DMS 273 (cell line): Measurements from ENCODE around the gene UBTD1.
"Not testable (repeated sequence)": the region's sequence is repeated elsewhere in the genome, so short reads cannot be mapped to it uniquely, and the experiment has no call there.

Experiments used
- DNase-seq: peaks from one replicate; lab custom pipeline; 2025; ENCODE audit not compliant: unreplicated experiment; lab: John Stamatoyannopoulos, UW

Gene UBTD1

DNA sequence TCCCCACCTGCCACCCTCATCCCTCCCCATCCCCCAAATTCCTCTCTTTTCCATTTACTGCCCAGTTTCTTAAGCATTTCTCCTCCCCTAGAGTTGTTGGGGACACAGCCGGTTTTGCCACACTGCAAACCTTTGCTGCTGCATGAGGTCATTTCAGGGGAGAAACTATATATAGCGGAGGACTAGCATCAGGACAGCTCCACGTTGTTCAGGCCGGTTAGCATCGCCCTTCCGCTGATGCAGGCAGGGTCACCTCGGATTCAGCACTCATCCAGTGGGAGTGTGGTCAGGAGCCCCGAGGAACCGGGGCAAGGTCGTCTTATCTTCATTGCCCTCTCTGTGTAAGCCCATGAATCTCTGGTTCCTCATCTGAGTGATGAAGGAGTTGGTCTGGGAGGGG is 15.6 kb downstream of the UBTD1 start:
- DNase-seq = no peak

DNA sequence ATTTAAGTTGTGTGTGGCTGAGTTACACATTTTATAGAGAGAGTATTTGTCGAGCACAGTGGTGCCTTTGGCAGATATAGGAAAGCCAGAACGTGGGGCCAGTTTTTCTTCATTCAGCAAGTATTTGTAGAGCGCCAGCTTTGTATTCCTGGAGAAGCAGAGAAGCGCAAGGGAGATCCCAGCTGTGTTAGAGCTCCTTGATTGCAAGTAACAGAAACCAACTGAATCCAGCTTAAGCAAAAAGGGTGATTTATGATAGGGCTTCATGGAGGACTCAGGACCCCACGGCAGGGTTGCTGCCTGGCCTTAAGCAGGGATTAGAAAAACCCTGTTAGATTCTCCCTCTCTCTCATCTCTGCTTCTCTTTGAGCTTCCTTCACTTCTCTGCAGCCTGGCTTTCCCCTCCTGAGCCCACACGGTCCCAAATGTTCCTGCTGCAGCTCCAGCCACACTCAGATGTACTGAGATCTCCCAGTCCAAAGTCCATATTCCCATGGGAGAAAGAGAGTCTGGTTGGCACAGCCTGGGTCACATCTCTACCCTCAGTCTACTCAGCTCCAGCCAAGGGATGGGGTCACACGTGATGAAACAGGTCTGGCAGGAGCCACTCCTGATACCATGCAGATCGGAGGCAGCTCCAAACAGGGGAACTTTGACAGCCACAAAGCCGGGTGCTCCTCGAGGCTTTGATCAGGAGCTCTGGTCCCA is 16.7 kb downstream of the UBTD1 start:
- no peak for DNase-seq

DNA sequence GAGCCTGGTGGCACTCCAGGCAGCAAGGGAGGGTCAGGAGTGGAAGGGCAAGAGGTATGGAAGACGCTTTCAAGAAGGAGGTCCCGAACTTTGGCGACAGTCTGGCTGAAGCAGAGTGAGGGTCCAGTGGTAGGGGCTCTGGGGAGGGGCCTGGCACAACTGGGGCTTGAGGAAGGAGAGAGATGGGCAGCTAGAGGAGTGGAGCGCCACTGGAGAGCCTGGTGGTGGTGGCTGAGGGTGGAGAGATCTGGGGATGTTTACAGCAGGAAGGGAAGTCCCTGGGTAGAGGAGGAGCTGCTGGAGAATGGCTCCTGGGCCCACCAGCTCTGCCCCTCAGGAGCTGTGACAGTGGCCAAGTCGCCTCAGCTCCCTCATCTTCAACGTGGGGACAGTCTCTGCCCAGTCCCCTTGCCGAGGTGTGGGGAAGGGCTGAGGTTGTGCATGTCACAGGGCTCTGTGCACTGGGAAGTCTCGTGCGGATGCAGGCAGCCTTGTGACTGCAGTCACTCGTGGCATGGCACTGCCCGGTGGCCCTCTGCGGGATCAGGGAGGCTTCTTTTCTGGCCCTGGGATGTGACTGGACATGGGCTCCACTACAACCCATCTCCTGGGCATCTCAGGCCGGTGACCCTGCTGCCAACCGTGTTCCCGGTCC is 18.5 kb downstream of the UBTD1 start:
- no peak for DNase-seq

DNA sequence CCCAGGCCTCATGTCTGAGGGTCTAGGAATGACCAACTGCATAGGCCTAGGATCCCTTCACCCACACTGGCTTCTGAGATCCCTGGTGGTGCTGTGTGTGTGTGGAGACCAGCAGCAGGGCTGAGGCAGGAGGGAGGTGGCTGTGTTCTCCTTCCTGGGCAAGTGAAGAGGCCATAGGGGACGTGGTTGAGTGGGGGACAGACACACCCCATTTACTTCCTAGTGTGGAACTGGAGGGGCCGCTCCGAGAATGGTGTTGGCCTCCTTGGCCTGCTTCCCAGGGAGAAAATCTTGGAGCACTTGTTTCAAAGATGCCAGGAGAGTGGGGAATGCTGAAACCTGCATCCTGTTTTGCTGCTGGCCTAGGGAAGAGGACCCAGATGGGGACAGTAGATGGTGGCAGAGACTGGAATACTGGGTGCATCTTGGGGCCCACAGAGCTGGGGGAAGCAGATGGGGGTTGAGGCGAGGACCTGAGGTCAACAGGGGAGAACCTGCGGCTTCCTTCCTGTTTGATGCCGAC is 19.1 kb downstream of the UBTD1 start:
- no peak for DNase-seq

DNA sequence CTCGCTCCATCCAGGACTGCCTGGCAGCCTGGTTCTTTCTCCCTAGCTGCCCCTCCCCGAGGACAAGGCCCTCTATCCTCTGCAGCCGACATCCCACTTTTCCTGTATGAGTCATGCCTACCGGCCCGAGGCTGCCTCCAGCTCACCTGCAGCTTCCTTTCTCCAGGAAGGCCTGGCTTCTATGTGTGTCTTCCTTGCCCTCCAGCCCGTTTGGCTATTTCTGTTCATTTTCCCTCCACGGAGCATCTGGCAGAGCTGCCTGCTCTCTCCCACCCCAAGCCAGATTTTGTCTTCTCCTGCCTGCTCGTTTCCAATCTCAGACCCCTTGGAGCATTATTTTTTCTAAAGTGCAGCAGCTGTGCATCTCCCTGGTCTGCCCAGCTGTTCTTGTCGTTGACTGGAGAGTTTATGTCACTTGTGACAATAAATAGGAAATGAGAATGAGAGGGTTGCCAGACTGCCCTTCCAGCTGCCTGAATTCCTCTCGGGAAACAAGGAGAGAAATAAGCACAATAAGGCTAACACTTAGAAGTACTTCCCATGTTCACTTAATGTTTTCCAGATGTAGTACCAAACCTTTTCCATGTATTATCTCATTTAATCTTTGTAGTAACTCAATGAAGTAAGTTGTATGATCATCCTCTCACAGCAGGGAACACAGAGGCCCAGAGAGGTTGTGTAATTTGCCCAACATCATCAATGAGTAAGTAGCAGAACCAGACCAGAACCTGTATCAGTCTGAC is 19.7 kb downstream of the UBTD1 start:
- peak; percentile 55 for DNase-seq

DNA sequence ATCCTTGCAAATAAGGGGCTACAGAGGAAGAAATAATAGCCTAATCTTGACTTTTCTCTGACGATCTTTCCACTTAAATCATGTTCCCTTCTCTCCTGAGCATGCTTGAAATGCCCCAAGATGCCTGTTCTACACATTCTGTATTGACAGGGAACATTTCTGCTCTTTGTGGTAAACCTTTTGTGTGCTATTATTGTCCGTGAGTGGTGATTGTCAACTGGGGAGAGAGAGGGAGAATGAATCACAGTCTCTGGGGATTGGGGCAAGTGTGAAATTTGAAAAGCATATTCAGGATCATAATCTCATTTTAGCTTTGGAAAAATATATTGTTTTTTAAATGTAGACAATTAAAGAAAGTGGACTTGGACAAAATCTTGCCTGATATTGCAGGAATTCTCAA is 20.6 kb downstream of the UBTD1 start:
- DNase-seq = no peak

DNA sequence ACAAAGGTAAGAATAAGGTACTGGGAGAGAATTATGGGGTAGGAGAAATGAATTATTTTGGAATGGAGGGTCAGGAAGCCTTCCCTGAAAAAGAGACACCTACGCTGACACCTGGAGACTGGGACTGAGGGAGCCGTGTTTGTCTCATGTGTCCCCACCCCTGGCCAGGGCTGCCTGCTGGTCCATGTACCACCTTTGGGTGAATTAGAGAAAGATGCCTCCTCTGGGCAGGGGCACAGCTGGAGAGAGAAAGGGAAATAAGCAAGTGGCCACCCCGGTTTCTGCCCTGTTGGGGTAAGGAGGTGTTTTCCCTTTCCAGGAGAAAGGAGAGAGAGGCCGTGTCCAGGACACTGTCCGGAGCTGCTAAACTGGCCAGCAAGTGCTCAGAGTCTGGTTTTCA is 21.8 kb downstream of the UBTD1 start:
- DNase-seq = no peak

DNA sequence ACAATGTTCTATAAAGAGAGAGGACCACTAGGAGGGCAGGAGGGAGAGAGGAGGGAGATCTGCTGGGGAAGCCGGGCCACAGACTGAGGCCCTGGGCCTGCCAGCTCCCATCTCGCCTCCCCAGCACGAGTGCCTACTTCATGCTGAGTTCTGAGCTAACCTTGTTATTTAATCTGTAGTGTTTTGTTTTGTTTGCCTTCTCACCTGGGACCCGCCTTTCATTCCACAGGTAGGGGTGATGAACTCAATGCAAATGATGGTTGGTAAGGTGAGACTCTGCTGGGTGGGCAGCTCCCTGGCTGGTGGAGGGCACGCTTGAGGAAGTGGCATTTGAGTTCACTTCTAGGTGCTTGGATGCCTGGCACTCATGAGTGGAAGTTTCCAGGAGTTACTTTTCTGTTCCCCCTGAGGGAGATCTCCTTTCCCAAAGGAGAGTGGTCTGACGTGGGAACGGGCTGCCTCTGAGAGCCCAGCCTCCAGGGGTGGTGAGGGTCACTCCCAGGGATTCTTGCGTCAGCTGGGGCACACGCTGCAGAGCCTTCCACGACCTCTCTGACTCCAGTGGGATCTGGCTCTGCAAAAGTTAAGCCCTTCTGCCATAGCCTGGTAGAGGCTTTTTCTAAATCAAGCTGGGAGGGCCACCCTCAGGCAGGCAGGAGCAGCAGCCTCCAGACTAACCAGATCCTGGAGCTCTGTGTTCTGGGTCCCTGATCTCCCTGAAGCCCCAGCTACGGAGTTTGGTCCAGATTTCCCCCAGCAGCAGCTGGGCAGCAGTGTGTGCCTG is 22.4 kb downstream of the UBTD1 start:
- DNase-seq = no peak

DNA sequence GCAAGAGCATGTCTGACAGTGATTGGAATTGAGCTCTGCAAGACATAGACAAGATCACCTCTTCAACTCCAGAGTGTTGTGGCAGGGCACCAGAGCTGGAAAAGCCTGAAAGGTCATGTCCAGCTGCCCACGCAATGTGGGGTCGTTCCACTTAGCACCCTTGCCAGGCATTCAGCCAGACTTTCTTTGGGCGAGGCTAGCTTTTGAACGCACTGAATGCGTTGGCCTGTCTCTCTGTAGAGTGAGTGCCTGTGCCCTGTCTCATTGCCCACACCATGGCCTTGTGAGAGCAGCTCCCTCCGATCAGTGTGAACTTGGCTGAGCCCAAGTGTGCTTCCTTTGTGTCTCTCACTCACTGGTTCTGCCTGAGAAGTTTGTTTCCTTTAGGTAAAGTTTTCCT is 23.3 kb downstream of the UBTD1 start:
- no peak for DNase-seq

DNA sequence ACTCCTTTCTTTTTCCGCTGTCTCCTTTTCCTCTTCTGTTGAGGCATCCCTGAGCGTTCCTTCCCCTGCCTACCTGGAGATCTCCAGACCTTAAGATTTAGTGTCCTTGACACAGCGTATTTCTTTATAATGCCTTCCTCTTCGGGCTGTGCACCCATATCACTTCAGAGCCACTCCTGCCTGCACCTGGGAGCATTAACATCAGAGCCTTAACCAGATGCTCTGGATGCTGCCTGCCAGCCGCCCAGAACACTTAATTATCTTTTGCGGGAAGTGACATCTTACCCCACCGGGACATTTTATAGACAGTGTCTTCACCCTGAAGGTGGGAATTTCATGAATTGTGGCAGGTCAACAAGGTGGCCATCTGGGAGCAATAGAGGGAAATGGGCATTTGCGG is 24.2 kb downstream of the UBTD1 start:
- no peak for DNase-seq

DNA sequence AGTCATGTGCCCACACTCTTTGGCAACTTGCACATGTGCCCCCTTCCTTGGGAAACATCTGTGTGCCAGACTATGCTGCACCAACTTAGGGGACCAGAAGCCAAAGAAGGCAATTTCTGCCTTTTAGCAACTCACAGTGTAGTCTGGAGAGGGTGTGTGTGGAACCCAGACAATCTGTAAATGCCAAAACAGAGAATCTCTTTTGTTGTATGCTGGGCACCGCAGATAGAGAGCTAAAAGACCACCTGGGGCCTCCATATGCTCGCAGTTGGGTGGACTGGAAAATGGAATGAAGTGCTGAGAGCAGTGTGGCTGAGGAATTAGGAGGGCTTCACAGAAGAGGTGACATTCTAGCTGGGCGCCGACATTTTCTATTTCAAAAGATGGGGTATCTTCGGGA is 26.4 kb downstream of the UBTD1 start:
- DNase-seq = no peak

DNA sequence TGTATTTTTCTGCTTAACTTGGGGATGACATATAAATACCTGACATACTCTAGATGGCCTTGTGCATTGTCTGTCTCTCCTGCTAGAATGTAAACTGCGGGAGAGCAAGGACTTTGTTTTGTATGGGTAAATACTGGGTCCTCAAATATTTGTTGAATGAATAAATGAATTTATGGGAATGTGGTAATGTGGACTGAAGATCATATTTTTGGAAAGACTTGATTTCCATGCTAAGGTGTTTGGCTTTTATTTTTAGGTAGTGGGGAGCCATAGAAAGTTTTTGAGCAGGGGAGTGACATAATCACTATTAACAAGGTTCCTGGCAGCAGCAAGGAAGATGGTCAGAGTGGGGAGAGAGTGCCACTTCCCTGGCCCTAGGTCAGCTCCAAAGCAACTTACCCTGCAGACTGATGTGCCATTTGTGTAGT is 27.0 kb downstream of the UBTD1 start:
- no peak for DNase-seq

DNA sequence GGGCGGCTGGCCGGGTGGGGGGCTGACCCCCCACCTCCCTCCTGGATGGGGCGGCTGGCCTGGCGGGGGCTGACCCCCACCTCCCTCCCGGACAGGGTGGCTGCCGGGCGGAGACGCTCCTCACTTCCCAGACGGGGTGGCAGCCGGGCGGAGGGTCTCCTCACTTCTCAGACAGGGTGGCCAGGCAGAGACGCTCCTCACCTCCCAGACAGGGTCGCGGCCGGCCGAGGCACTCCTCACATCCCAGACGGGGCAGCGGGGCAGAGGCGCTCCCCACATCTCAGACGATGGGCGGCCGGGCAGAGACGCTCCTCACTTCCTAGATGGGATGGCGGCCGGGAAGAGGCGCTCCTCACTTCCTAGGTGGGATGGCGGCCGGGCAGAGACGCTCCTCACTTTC is 30.2 kb downstream of the UBTD1 start:
- DNase-seq = not testable (repeated sequence)

DNA sequence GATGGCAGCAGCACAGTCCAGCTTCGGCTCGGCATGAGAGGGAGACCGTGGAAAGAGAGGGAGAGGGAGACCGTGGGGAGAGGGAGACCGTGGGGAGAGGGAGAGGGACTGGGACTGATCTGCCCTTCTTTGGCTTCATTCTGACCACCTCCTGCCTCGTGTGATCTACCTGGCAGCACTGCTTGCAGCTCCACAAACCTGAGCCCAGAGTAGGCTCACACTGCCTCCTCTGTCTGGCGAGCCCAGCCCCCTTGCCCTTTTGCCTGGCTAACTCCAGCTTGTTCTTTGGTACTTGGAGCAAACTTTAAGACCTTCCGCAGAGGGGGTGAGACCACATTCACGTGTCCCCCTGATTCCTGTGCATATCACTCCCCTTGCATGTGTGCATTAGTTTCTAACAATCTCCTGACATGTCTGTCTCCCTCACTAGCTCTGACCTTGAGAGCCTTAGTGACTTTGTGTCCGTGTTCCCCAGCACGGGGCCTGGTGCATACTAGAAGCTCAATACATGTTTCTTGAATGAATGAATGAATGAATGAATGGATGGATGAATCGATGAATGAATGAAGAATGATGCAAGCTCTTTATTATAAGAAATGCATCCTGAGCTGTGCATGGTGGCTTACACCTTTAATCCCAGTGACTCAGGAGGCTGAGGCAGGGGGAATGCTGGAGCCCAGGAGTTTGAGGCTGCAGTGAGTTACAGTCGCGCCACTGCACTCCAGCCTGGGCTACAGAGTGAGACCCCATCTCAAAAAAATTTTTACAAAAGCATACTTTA is 31.2 kb downstream of the UBTD1 start:
- DNase-seq = no peak

DNA sequence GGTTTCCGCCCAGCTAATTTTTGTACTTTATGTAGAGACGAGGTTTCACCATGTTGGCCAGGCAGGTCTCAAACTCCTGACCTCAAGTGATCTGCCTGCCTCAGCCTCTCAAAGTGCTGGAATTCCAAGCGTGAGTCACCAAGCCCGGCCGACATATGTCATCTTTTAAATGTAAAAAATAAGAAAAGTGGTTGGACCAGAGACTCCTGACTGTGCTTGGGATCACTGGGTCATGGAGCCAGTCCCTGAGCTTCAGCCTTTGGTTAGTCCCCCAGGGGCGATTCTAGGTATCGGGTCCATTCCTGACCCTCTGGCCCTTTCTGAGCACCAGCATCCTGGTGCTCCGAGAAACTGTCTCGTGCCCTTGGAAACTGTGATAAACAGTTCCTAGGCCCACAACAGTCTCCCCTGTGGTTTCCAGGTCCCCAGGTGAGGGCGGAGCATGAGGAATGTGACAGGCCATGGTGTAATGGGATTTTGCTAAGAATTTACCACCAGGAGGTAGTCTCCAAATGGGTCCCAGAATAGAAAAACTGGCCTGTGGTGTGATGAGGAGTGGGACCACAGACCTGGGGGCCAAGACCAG is 32.8 kb downstream of the UBTD1 start:
- no peak for DNase-seq

DNA sequence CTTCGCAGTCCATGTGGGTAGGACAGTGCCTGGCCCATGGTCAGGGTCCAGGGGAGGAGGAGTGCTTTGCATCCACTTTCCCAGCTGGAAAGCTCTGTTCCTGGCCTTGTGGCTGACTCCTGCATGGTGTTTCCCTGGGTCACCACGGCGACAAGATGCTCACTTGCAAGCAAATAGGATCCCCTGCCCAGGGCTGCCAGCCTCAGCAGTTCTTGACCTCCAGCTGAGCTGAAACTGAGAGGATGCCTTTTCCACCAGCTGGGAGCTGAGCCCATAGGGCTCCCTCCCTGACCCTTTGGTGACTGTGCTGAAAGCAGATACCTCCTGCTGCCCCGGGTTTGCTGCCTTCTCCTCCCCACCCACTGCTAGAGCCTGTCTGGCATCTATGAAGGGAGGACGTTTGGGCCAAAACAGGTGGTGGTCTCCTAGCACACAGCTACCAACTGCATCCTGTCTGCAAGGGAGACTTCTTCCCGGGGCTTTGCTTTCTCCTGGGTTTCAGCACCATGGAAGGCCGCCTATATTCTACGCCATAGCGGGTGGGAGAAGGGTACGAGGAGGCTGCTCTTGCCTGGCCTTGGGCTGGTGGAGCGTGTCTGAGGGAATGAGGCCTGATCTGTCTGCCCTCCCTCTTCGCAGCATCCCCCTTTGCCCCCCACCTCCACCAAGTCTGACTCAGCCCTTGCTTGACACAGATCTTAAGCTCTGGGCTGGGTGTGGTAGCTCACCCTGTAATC is 34.4 kb downstream of the UBTD1 start:
- DNase-seq = peak; percentile 40

DNA sequence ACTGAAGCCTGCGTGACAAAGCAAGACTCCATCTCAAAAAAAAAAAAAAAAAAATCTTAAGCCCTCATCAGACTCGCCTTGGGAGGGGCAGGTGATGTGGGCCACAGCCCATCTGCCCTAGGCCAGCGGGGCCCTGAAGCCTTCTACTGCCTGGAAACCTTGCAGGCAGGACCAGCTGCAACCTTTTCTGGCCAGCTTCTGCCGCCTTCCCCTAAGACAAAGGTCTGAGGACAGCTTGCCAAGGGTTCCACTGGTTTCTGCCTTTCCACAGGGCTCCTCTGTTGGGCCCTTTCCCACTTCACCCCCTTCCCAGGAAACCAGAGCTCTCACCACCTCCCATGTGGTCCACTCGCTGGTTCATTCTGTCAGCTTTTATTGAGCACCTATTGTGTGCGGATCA is 35.2 kb downstream of the UBTD1 start:
- DNase-seq = no peak

DNA sequence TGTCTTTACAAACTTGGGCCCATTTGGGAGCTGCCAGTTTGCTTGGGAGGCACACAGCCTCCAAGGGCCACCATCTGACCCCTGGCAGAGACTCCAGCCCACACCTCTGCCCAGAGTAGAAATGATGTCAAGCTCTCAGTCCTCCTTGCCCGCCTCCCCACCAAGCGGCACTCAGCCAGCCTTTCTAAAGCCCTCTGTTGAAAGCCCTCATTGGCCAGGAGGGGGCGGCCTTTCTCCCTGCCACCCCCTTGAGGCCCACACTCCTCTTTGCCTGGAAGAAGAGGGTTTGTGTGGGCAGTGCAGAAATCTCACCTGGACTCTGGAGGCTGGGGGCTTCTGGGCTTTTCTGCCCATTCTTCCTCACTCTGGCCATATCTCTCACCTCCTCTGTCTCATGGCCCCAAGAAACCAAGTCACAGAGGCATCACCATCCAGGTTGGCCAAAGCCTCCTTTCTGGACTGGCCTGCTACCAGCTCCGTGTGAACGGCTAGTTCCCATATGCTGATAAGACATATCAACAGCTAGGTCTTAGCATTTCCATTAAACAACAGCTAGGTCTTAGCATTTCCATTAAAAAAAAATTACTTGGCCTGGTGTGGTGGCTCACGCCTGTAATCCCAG is 36.1 kb downstream of the UBTD1 start:
- peak; percentile 63 for DNase-seq
